H7 (cell line): ENCODE data around the gene COA6. TPM values are rescaled to one million over a fixed set of nuclear protein-coding genes. Genes with fewer than 3 reads are reported as not detected.
"Not testable (repeated sequence)": the region's sequence is repeated elsewhere in the genome, so short reads cannot be mapped to it uniquely, and the experiment has no call there.

Experiments
- DNase-seq: peaks from one replicate; pipeline ENCODE4 v3.0.0; 2012
- H3K27me3 ChIP-seq: 2 replicates; pipeline ENCODE4 v1.6.0; 2011; ENCODE audit warnings: mild to moderate bottlenecking, low read length; ENCODE audit not compliant: control insufficient read depth, insufficient read depth
- H3K36me3 ChIP-seq: replicated peaks from 2 replicates; pipeline ENCODE4 v1.5.1; 2011; ENCODE audit warnings: low read length; ENCODE audit not compliant: control insufficient read depth, insufficient read depth
- H3K4me3 ChIP-seq: 2 replicates; pipeline ENCODE4 v1.5.1; 2011; ENCODE audit warnings: low read depth, mild to moderate bottlenecking, control low read depth, low read length, moderate library complexity; ENCODE audit not compliant: insufficient read depth
- total RNA-seq: library from RNA; depleted of rRNA; stranded (reverse); fragments of >200 nt; shearing (Covaris generic); gene quantifications from 2 replicates; pipeline ENCODE4 v1.2.3, GENCODE V29; 2014

Gene COA6
- total RNA-seq, 1 experiment from 2014 or later: 56.5 TPM

DNA sequence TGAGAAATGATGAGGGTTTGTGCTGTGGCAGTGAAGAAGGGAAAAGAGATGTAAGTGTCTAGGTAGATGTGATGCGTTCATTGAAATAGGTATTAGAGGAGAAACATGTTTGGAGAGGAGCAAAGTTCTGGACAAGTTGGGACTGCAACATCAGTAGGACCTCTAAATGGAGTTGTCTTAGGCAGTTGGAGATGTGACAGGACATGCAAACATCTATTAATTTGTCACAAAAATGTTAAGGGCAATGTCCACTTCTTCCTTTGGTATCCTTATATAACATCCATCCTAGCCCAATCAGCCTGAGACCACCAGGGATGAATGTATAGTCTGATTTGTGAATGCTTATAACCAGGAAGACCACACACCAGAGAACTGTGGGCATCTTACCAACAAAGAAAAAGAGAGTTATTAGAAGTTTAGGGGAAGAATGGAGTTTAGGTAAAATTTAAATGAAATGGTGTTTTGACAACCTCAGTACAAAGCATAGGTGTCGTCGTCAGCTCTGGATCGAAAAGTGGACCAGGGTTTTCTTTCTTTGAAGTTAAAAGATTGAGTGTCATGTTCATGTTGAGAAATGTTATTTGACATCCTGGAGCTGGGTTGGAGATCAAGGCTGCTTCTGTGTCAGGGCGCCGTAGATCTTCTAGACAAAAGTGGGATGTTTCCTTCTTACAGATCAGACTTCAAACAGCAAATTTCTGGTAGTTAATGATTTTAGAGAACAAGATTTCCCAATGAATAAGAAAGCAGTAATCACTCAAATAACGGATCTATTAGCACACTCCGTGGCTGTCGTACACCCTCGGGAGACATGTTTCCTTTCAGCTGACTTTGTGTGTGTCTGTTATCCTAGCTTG, 8.7 kb downstream of the COA6 start:
- H3K27me3 ChIP-seq: no peaks in the 10 kb centered on the region
- DNase-seq: no peak
- H3K4me3 ChIP-seq: no peak overlapping the region
- peaks cover 6% of the 10 kb centered on the region for H3K36me3 ChIP-seq

DNA sequence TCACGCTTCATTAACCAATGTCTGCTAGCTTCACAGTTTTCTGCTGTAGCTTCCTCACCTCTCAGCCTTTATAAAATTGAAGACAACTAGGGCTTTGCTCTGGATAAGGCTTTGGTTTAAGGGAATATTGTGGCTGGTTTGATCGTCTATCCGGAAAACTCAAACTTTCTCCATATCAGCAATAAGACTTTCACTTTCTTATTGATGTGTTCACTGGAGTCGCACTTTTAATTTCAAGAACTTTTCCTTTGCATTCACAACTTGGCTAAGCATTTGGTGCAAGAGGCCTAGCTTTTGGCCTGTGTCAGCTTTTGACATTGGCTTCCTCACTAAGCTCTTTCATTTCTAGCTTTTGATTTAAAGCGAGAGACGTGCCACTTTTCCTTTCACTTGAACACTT, 12.9 kb downstream of the COA6 start:
- Histone ChIP-seq H3K4me3 (no peak overlapping the region), H3K27me3 (no peaks in the 10 kb centered on the region), H3K36me3 (no peaks in the 10 kb centered on the region; the same call in 1 of the 2 replicates)
- DNase-seq: no peak

DNA sequence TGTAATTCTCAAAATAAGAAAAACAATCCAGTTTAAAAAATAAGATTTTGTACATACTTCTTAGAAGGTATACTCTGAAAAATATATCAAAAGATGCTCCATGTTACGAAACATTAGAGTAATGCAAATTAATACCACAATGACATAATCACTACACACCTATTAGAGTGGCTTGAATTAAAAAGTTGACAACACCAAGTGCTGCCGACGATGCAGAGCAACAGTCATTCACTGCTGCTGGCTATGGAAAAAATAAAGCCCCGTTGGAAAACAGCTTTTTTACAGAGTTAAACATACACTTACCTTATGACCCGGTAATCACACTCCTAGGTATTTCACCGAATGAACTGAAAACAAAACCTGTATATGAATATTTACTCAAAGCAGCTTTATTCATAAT, 14.8 kb downstream of the COA6 start:
- H3K27me3 ChIP-seq: no peaks in the 10 kb centered on the region
- no peak overlapping the region for H3K4me3 ChIP-seq
- no peaks in the 10 kb centered on the region; the same call in 1 of the 2 replicates for H3K36me3 ChIP-seq
- no peak for DNase-seq

DNA sequence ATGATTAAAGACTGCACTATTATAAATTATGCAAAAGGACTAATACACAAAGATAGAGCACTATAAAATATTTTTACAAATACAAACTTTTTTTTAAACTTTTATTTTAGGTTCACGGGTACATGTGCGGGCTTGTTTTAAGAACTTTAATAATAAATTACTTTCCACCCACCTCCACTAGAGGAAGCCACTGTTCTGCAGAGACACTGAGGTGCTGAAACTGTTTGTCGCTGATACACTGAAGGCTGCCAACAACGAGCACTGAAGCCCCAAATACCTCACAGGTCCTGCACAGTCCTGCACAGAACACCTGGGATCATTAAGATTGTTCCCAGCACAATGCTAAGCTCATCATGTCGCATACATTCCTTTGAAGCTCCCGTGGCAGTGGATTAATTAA, 19.9 kb downstream of the COA6 start:
- no peaks in the 10 kb centered on the region for H3K27me3 ChIP-seq
- no peak overlapping the region for H3K4me3 ChIP-seq
- H3K36me3 ChIP-seq: peaks cover 4% of the 10 kb centered on the region
- no peak for DNase-seq

DNA sequence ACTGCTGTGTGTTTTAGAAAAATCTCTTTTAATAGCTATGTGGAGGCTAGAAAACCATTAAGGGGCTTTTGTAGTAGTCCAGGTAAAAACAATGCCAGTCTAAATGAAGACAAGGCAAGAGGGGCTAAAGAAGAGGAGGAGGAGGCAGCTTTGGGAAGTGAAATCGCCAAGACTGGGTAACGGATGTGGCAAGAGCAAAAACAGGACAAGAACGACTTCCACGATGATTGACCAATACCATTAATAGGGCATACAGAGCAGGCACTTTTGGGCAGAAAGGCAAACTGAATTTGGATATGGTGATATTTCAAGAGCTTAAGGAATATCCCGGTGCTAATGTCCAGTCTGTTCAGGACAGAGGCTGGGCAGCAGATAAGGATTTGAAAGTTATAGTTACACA, 22.0 kb downstream of the COA6 start:
- Histone ChIP-seq H3K27me3 (no peaks in the 10 kb centered on the region), H3K36me3 (peaks cover 4% of the 10 kb centered on the region), H3K4me3 (no peak overlapping the region)
- no peak for DNase-seq

DNA sequence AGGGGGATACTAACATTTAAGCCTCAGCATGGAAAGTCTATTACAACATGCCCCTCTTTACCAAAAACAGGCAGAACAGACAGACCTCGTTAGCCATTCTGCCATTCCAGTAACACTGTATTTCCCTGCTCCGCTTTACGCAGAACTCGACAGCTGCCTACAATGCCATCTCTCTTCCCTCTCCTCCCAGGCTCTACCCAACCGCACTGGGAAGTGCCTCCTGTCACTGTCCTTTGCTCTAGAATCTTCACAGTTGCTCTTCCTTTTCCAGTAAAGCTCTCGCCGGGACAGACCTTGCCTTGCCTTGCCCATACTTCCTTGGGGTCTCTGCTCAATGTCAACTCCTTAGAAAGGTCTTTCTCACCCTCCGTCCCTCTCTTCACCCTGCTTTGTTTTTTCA, 22.8 kb downstream of the COA6 start:
- Histone ChIP-seq H3K27me3 (no peaks in the 10 kb centered on the region), H3K4me3 (no peak overlapping the region), H3K36me3 (peaks cover 4% of the 10 kb centered on the region)
- DNase-seq: no peak

DNA sequence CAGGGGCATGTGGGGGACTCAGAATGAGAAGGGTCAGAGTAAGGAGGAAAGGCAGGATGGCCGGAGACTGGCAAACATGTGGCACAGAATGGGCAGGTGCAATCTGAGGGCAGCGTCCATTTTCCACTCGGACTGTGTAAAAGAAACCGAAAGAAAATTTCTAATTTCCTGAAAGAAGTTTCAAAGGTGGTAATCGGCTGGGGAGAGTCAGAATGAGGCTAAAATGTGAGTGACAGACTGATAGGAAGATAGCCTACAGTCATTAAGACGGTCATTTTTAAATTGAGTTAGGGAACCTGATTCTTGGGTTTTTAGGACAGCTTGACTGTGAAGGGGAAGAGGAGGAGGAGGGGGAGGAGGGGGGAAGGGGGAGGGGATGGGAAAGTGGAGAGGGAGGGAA, 23.6 kb downstream of the COA6 start:
- Histone ChIP-seq H3K4me3 (no peak overlapping the region), H3K36me3 (peaks cover 4% of the 10 kb centered on the region), H3K27me3 (no peaks in the 10 kb centered on the region)
- DNase-seq: no peak

DNA sequence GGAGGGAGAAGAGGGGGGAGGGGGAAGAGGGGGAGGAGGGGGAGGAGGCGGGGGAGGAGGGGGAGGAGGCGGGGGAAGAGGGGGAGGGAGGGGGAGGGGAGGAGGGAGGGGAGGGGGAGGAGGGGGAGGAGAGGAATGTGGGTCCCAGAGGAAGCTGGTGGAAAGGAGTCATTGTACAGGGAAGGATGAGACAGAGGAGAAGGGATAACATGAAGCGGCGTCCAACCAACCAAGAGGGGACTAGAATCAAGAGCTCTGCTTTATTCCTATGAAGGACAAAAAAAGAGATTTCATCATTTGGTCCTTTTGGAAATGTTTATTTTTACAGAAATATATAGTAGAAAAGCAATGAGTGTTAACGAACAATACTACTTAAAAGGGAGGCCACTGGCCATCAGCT, 24.5 kb downstream of the COA6 start:
- H3K4me3 ChIP-seq: no peak overlapping the region
- DNase-seq: no peak
- no peaks in the 10 kb centered on the region for H3K27me3 ChIP-seq
- peaks cover 4% of the 10 kb centered on the region for H3K36me3 ChIP-seq

DNA sequence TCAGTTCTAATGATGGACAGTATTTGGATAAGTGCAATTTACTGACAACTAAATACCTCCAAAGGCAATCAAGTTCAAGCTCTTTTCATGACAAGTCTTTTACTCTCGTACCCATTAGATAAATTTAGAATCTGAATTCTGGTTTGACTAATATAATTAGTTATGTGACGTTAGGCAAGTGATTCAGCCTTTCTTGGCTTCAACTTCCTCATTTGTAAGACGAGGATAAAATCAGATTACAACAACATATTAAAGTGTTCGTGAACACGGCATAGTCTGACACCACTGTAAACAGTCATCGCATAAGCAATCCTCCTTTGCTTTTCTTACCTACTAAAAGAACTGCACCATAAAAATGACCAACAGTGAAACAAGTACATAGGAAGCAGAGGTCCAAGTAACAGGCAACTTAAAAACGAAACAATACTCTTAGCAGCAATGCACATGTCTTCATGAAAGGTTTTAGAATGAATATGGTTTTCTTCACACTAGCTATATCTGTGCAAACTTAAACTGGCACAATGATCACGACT, 25.7 kb downstream of the COA6 start:
- Histone ChIP-seq H3K27me3 (no peaks in the 10 kb centered on the region), H3K36me3 (no peaks in the 10 kb centered on the region), H3K4me3 (no peak overlapping the region)
- DNase-seq: no peak

DNA sequence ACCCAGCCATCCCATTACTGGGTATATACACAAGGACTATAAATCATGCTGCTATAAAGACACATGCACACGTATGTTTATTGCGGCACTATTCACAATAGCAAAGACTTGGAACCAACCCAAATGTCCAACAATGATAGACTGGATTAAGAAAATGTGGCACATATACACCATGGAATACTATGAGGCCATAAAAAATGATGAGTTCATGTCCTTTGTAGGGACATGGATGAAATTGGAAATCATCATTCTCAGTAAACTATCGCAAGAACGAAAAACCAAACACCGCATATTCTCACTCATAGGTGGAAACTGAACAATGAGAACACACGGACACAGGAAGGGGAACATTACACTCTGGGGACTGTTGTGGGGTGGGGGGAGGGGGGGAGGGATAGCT, 26.3 kb downstream of the COA6 start:
- not testable (repeated sequence) for DNase-seq, H3K4me3 ChIP-seq, H3K27me3 ChIP-seq, H3K36me3 ChIP-seq

DNA sequence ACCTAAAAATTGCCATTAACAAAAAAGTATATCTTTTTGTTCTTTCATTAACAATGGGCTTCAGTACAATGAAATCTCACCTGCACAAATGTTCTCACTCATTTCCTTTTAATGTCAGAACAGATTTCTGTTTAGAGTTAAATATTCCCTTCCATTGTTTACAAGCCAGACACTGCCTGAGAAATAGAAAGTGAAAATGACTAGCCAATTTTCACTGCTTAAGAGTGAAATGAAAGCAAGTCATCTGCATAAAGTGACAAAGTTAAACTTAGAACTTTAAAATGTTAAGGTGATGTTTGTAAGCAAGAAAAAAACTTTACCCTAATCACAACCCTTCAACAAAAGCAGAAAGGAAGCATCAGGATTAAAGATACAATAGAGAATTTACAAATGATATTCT, 27.5 kb downstream of the COA6 start:
- Histone ChIP-seq H3K27me3 (no peaks in the 10 kb centered on the region), H3K4me3 (no peak overlapping the region), H3K36me3 (no peaks in the 10 kb centered on the region; the same call in 1 of the 2 replicates)
- no peak for DNase-seq

DNA sequence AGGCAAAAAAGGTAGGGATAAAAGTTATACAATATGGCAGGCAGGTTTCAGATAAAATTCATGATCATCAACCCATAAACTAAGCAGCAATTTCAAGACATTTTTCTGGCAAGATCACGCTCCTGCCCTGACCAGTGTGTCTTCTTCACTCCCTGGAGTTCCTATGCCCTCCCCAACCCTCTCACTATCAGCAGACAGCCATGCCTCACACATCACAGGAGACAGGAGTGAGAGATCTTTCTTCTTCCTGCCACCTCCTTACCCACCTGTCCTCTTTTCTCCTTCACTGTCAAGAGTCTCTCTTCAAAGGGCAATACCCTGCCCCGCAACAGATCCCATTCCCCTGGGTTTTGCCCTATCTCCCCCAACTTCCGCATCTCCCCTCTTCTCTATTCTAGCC, 28.4 kb downstream of the COA6 start:
- Histone ChIP-seq H3K36me3 (no peaks in the 10 kb centered on the region; the same call in 1 of the 2 replicates), H3K27me3 (no peaks in the 10 kb centered on the region)

DNA sequence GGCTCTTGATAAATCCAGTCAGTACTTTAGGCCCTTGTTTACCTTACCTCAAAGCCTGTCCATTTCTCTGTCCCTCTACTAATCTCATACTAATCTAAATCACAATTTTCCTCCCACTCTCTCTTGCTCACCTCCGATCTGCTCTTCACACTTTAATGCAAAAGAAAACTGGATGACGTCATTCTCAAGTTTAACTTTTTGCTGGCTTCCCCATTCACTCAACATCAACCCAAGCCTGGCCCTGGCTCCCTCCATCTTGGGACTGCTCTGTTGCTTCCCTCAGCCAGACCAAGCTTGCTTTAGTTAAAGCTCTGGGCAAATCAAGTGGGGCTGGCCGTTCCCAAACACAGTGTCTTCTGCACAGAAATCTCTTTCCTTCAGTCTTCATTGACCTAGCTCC, 29.7 kb downstream of the COA6 start:
- no peak for DNase-seq
- Histone ChIP-seq H3K27me3 (no peaks in the 10 kb centered on the region), H3K36me3 (no peaks in the 10 kb centered on the region; the same call in 1 of the 2 replicates), H3K4me3 (no peak overlapping the region)

More for the DNA sequence above, 28.4 kb downstream of the COA6 start:
- no peak overlapping the region for H3K4me3 ChIP-seq
- DNase-seq: no peak

DNA sequence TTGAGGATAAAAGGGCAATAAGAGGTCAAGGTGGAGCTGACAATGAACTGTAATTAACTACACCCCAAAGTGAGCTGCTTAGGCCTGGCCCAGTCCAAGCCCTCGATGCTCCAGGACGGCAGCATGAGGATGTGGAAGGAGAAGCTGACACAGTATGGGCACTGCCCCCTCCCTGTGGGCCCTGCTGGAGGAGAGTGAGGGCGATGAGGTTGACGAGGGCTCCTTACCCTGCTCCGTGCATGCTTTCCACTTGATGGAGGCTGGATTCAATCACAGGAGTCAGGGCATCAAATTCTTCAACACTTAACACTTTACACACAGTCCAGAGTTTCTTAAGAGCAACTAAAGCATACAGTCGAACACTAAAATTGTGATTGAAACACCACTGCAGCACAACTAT, 32.4 kb downstream of the COA6 start:
- no peak for DNase-seq
- Histone ChIP-seq H3K36me3 (no peaks in the 10 kb centered on the region; the same call in 1 of the 2 replicates), H3K4me3 (no peak overlapping the region), H3K27me3 (no peaks in the 10 kb centered on the region)

DNA sequence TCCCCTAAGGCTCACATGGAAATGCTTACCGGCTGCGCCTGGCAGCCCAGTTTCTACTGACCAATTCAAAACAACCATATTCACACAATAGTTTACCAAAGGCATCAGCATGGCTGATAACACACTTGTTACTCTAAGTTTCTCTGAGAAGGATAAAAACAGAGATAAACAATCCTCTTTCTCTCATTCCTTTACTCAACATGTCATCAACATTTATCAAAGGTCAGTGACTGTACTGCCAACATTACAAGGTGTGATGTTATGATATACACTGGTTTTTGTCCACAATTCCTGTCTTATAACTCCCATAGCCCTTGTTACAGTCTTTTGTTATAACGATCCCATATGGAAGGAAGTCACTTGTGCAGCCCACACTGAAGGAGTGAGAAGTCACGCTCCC, 33.6 kb downstream of the COA6 start:
- Histone ChIP-seq H3K27me3 (no peaks in the 10 kb centered on the region), H3K36me3 (no peaks in the 10 kb centered on the region; the same call in 1 of the 2 replicates), H3K4me3 (no peak overlapping the region)
- no peak for DNase-seq
